ENCODE data around the gene S100P.

GRCh38 chr4:6673660-6674499, 19.8 kb upstream of the S100P start:
- no peak for TF ChIP-seq EZH2 (IDR thresholded peaks at IDR 0.05; ENCODE audit: borderline replicate concordance, low read depth, low read length, poor library complexity, severe bottlenecking)
- no peak for TF ChIP-seq CTCF (conservative IDR thresholded peaks at IDR 0.05; ENCODE audit: low read depth, low read length)

Data from A673 (cell line).